HCT116 (cell line): Measurements from ENCODE around the gene ATAD3C. TPM values are rescaled to one million over a fixed set of nuclear protein-coding genes. Genes with fewer than 3 reads are reported as not detected.

Experiments
- ATAC-seq: fragments of 200-7000 bp; cut with Tn5 transposase; 2 replicates; pipeline ENCODE4 v1.9.1; 2020; ENCODE audit warnings: mild to moderate bottlenecking, moderate library complexity
- BruUV-seq: library from RNA; stranded (reverse); fragments of 400-500 nt; replicated peaks from 2 replicates; lab custom pipeline; 2021; lab: Mats Ljungman, UMichigan
- CTCF ChIA-PET: fragments of 300-600 bp; sonication (Branson Sonifier 250); formaldehyde crosslinking; loops from one replicate; lab custom pipeline; 2021; ENCODE audit warnings: antibody characterized with exemption; lab: Charles Lee
- POLR2A ChIA-PET: fragments of 300-600, 350-600 bp; sonication (Branson Sonifier 250); formaldehyde crosslinking; loops from one replicate; lab custom pipeline; 2021; ENCODE audit warnings: antibody characterized with exemption; lab: Charles Lee
- RAD21 ChIA-PET, 2 experiments: fragments of 300-600 bp; sonication (Branson Sonifier 250); formaldehyde crosslinking; loops; one replicate each; lab custom pipeline; 2023; ENCODE audit warnings: low total read pairs in 2 of 2; ENCODE audit not compliant: uncharacterized antibody in 2 of 2, unreplicated experiment in 2 of 2, low non-redundant PET in 1 of 2; lab: Charles Lee
- DNase-seq: peaks from one replicate; pipeline ENCODE4 v3.0.0-alpha.2; 2010; ENCODE audit warnings: low read depth, low spot score
- H2AFZ ChIP-seq: fragments of 200-600 bp; shearing (Covaris generic), sonication (generic); 2 replicates; pipeline ENCODE4 v1.6.1; 2017; ENCODE audit warnings: low read depth, mixed run types, mixed read lengths, antibody characterized with exemption, low read length; ENCODE audit not compliant: poor library complexity, severe bottlenecking
- H3K27ac ChIP-seq: 2 replicates; pipeline ENCODE4 v1.5.1; 2012; ENCODE audit warnings: low read depth, low read length
- H3K27me3 ChIP-seq: fragments of 200-600 bp; sonication (generic); 2 replicates; pipeline ENCODE4 v1.6.1; 2016; ENCODE audit warnings: mixed run types, low read length, mixed read lengths; ENCODE audit not compliant: insufficient read depth
- H3K36me3 ChIP-seq, 2 experiments: fragments of 200-500 bp in 1 of 2; fragments of 200-600 bp in 1 of 2; sonication (Bioruptor generic) in 1 of 2; sonication (generic) in 1 of 2; 2 replicates each; pipeline versions ENCODE4 v1.5.1 to v1.6.1; 2014 to 2016; ENCODE audit warnings: low read length in 2 of 2, inconsistent platforms in 1 of 2, mixed read lengths in 1 of 2, mixed run types in 1 of 2; ENCODE audit not compliant: insufficient read depth in 2 of 2, control insufficient read depth in 1 of 2
- H3K4me1 ChIP-seq, 2 experiments: fragments of 200-600 bp in 1 of 2; sonication (generic) in 1 of 2; 2 replicates each; pipeline versions ENCODE4 v1.5.1 to v1.6.1; 2012 to 2017; ENCODE audit warnings: low read length in 2 of 2, inconsistent platforms in 1 of 2, mild to moderate bottlenecking in 1 of 2, mixed read lengths in 1 of 2, mixed run types in 1 of 2, moderate library complexity in 1 of 2; ENCODE audit not compliant: insufficient read depth in 2 of 2, control insufficient read depth in 1 of 2
- H3K4me2 ChIP-seq: fragments of 200-600 bp; sonication (generic); 2 replicates; pipeline ENCODE4 v1.6.1; 2017; ENCODE audit warnings: mixed run types, low read length, mixed read lengths
- H3K4me3 ChIP-seq, 2 experiments: fragments of 200-600 bp in 1 of 2; sonication (generic) in 1 of 2; replicated peaks in 1 of 2; 2 replicates each; pipeline ENCODE4 v1.5.1; 2011 to 2016; ENCODE audit warnings: low read length in 2 of 2, control low read depth in 1 of 2, low read depth in 1 of 2, mild to moderate bottlenecking in 1 of 2, mixed read lengths in 1 of 2, mixed run types in 1 of 2
- H3K79me2 ChIP-seq: fragments of 200-600 bp; sonication (generic); 2 replicates; pipeline ENCODE4 v1.6.1; 2017; ENCODE audit warnings: mild to moderate bottlenecking, mixed run types, low read length, moderate library complexity, mixed read lengths; ENCODE audit not compliant: insufficient read depth
- H3K9ac ChIP-seq: fragments of 200-600 bp; sonication (generic); 2 replicates; pipeline ENCODE4 v1.6.1; 2016; ENCODE audit warnings: low read length, mixed read lengths
- H3K9me2 ChIP-seq: fragments of 200-600 bp; sonication (generic), shearing (Covaris generic); 2 replicates; pipeline ENCODE4 v1.6.1; 2017; ENCODE audit warnings: mixed run types, mild to moderate bottlenecking, moderate library complexity; ENCODE audit not compliant: insufficient read depth
- H3K9me3 ChIP-seq, 2 experiments: fragments of 200-500 bp in 1 of 2; fragments of 200-600 bp in 1 of 2; sonication (Bioruptor generic) in 1 of 2; sonication (generic) in 1 of 2; 2 replicates each; pipeline ENCODE4 v1.6.1; 2014 to 2017; ENCODE audit warnings: low read length in 2 of 2, mixed read lengths in 2 of 2, inconsistent platforms in 1 of 2, low read depth in 1 of 2, mild to moderate bottlenecking in 1 of 2, mixed run types in 1 of 2, moderate library complexity in 1 of 2; ENCODE audit not compliant: control insufficient read depth in 1 of 2, insufficient read depth in 1 of 2
- H4K20me1 ChIP-seq: fragments of 200-600 bp; sonication (generic), shearing (Covaris generic); 2 replicates; pipeline ENCODE4 v1.6.1; 2017; ENCODE audit warnings: mixed run types, mild to moderate bottlenecking, moderate library complexity; ENCODE audit not compliant: insufficient read depth
- ATF3 ChIP-seq: IDR thresholded peaks from 2 replicates; pipeline ENCODE4 v1.6.1; 2012
- CBX3 ChIP-seq: IDR thresholded peaks from 2 replicates; pipeline ENCODE4 v1.6.1; 2012; ENCODE audit warnings: low read depth
- CEBPB ChIP-seq: IDR thresholded peaks from 2 replicates; pipeline ENCODE4 v1.6.1; 2012; ENCODE audit warnings: low read depth
- EGR1 ChIP-seq: IDR thresholded peaks from 2 replicates; pipeline ENCODE4 v1.6.1; 2012; ENCODE audit warnings: low read depth
- ELF1 ChIP-seq: IDR thresholded peaks from 2 replicates; pipeline ENCODE4 v1.6.1; 2012; ENCODE audit warnings: low read depth, borderline replicate concordance
- EZH2 ChIP-seq: fragments of 200-600 bp; sonication (generic); IDR thresholded peaks from 2 replicates; pipeline ENCODE4 v1.6.1; 2017; ENCODE audit warnings: antibody characterized with exemption, mixed run types
- FOSL1 ChIP-seq: IDR thresholded peaks from 2 replicates; pipeline ENCODE4 v1.6.1; 2012; ENCODE audit warnings: low read depth
- JUND ChIP-seq: IDR thresholded peaks from 2 replicates; pipeline ENCODE4 v1.6.1; 2012
- POLR2A ChIP-seq: IDR thresholded peaks from 2 replicates; pipeline ENCODE4 v1.7.0; 2011; ENCODE audit warnings: borderline replicate concordance; ENCODE audit not compliant: insufficient read depth, insufficient read length; ENCODE audit errors: extremely low read depth
- POLR2AphosphoS5 ChIP-seq: IDR thresholded peaks from 2 replicates; pipeline ENCODE4 v1.6.1; 2011; ENCODE audit warnings: mild to moderate bottlenecking, low read depth, low read length, moderate library complexity
- SIN3A ChIP-seq: IDR thresholded peaks from 2 replicates; pipeline ENCODE4 v1.6.1; 2012; ENCODE audit warnings: low read depth
- SP1 ChIP-seq: IDR thresholded peaks from 2 replicates; pipeline ENCODE4 v1.6.1; 2012; ENCODE audit warnings: low read depth
- SRF ChIP-seq: IDR thresholded peaks from 2 replicates; pipeline ENCODE4 v1.6.1; 2012; ENCODE audit warnings: low read depth
- TCF7L2 ChIP-seq: IDR thresholded peaks from 2 replicates; pipeline ENCODE4 v1.7.0; 2011; ENCODE audit warnings: borderline replicate concordance, inconsistent platforms; ENCODE audit not compliant: insufficient read depth, insufficient read length; ENCODE audit errors: extremely low read depth
- YY1 ChIP-seq: IDR thresholded peaks from 2 replicates; pipeline ENCODE4 v1.6.1; 2011; ENCODE audit warnings: low read length, low read depth, moderate library complexity, mild to moderate bottlenecking; ENCODE audit not compliant: insufficient replicate concordance; ENCODE audit errors: extremely low read depth
- ZNF274 ChIP-seq: fragments of 200-500 bp; sonication (Bioruptor generic); IDR thresholded peaks from 2 replicates; pipeline ENCODE4 v1.6.1; 2014; ENCODE audit warnings: mild to moderate bottlenecking, low read depth, low read length, inconsistent platforms
- intact Hi-C: fragments of 100-400 bp; cut with micrococcal nuclease; formaldehyde crosslinking; loops from 2 replicates; pipeline ENCODE4 v1.10.0; 2022
- total RNA-seq: library from RNA; stranded (reverse); gene quantifications from one replicate; pipeline ENCODE4 v1.2.1, GENCODE V29; 2021; ENCODE audit not compliant: unreplicated experiment
- TF ChIP-seq, protein P1 (sequence below): IDR thresholded peaks from 2 replicates; pipeline ENCODE4 v1.6.1; 2011; ENCODE audit warnings: mild to moderate bottlenecking, low read length, moderate library complexity; ENCODE audit not compliant: insufficient replicate concordance; ENCODE audit errors: extremely low read depth
- TF ChIP-seq, protein P2 (sequence below), 3 experiments: fragments of 200-600 bp in 1 of 3; sonication (generic) in 1 of 3; IDR thresholded peaks in 2 of 3; conservative IDR thresholded peaks in 1 of 3; 2 replicates each; pipeline ENCODE4 v1.5.1; 2012 to 2017; ENCODE audit warnings: low read depth in 2 of 3, low read length in 2 of 3, antibody characterized with exemption in 1 of 3, borderline replicate concordance in 1 of 3, control low read depth in 1 of 3, mild to moderate bottlenecking in 1 of 3, mixed read lengths in 1 of 3, mixed run types in 1 of 3, moderate library complexity in 1 of 3; ENCODE audit not compliant: insufficient read depth in 1 of 3
- TF ChIP-seq, protein P3 (sequence below): IDR thresholded peaks from 2 replicates; pipeline ENCODE4 v1.6.1; 2012

ATAD3C gene
- total RNA-seq, 1 experiment from 2014 or later, result 0.61 TPM

GRCh38 chr1:1442069-1442770 is 7.3 kb upstream of the ATAD3C start:
- Histone ChIP-seq H3K9me3 (no peaks in the 10 kb centered on the region), H4K20me1 (no peaks in the 10 kb centered on the region), H3K9ac (no peak overlapping the region), H3K9me2 (no peaks in the 10 kb centered on the region), H3K4me1 (peaks cover 14 to 17% of the 10 kb centered on the region in 2 experiments), H2AFZ (no peak overlapping the region), H3K4me3 (no peak overlapping the region), H3K36me3 (no peaks in the 10 kb centered on the region), H3K4me2 (no peak overlapping the region)
- DNase-seq (no peak), ATAC-seq (no peak)
- RAD21 ChIA-PET, result no interaction called here
- BruUV-seq, result no TSS peak
- TF ChIP-seq SP1 (no peak), EZH2 (no peak), ATF3 (no peak), EGR1 (no peak), CBX3 (no peak), FOSL1 (no peak), SRF (no peak), JUND (no peak), POLR2A (no peak), ZNF274 (no peak), YY1 (no peak), TCF7L2 (no peak), ELF1 (no peak), POLR2AphosphoS5 (no peak), SIN3A (no peak), CEBPB (no peak)
- TF ChIP-seq, protein P1, sequence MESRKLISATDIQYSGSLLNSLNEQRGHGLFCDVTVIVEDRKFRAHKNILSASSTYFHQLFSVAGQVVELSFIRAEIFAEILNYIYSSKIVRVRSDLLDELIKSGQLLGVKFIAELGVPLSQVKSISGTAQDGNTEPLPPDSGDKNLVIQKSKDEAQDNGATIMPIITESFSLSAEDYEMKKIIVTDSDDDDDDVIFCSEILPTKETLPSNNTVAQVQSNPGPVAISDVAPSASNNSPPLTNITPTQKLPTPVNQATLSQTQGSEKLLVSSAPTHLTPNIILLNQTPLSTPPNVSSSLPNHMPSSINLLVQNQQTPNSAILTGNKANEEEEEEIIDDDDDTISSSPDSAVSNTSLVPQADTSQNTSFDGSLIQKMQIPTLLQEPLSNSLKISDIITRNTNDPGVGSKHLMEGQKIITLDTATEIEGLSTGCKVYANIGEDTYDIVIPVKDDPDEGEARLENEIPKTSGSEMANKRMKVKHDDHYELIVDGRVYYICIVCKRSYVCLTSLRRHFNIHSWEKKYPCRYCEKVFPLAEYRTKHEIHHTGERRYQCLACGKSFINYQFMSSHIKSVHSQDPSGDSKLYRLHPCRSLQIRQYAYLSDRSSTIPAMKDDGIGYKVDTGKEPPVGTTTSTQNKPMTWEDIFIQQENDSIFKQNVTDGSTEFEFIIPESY, result no peak
- TF ChIP-seq, protein P2, sequence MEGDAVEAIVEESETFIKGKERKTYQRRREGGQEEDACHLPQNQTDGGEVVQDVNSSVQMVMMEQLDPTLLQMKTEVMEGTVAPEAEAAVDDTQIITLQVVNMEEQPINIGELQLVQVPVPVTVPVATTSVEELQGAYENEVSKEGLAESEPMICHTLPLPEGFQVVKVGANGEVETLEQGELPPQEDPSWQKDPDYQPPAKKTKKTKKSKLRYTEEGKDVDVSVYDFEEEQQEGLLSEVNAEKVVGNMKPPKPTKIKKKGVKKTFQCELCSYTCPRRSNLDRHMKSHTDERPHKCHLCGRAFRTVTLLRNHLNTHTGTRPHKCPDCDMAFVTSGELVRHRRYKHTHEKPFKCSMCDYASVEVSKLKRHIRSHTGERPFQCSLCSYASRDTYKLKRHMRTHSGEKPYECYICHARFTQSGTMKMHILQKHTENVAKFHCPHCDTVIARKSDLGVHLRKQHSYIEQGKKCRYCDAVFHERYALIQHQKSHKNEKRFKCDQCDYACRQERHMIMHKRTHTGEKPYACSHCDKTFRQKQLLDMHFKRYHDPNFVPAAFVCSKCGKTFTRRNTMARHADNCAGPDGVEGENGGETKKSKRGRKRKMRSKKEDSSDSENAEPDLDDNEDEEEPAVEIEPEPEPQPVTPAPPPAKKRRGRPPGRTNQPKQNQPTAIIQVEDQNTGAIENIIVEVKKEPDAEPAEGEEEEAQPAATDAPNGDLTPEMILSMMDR (IDR thresholded peaks at IDR 0.05 in 2 of 3, conservative IDR thresholded peaks at IDR 0.05 in 1 of 3; ENCODE audit: borderline replicate concordance in 1 of 3, insufficient read depth in 1 of 3, low read depth in 2 of 3, low read length in 2 of 3), result no peak
- TF ChIP-seq, protein P3, sequence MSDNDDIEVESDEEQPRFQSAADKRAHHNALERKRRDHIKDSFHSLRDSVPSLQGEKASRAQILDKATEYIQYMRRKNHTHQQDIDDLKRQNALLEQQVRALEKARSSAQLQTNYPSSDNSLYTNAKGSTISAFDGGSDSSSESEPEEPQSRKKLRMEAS, result no peak
- TF ChIP-seq, all 23 proteins: peak for 0
- H3K79me2 ChIP-seq, result peaks cover 10% of the 10 kb centered on the region; the same call in 1 of the 2 replicates
- no peaks in the 10 kb centered on the region for H3K27me3 ChIP-seq
- H3K27ac ChIP-seq, result no peak overlapping the region; the same call in 1 of the 2 replicates
- CTCF ChIA-PET, result interaction anchor here (1.1 to 2.9 kb wide), 5 partner anchors 13 to 69 kb away, joined by 3 to 10 read pairs (median 4); partner anchors contain the start of gene CCNL2
- POLR2A ChIA-PET, result no interaction called here
- intact Hi-C loops, result no loop called here
